Breast epithelium (tissue), 4 donors: ENCODE measurements around the gene CTDSPL. TPM values are rescaled to one million over a fixed set of nuclear protein-coding genes. Genes with fewer than 3 reads are reported as not detected.

Source experiments
- DNase-seq, 2 donors: peaks; one replicate each; pipeline ENCODE4 v3.0.0-alpha.2; 2019; ENCODE audit warnings: low spot score in 2 of 2
- H3K27ac ChIP-seq, 2 donors: fragments of 200-600 bp; sonication (generic) in 1 of 2; one replicate each; pipeline ENCODE4 v1.5.1; 2016 to 2019; ENCODE audit warnings: mild to moderate bottlenecking in 1 of 2
- H3K27me3 ChIP-seq, 2 donors: fragments of 200-600 bp; sonication (generic) in 1 of 2; one replicate each; pipeline versions ENCODE4 v1.5.1 to v1.6.0; 2017 to 2019; ENCODE audit warnings: control low read depth in 1 of 2, mild to moderate bottlenecking in 1 of 2
- H3K36me3 ChIP-seq: fragments of 200-600 bp; one replicate; pipeline ENCODE4 v1.5.1; 2019
- H3K4me1 ChIP-seq, 2 donors: fragments of 200-600 bp; sonication (generic); one replicate each; pipeline ENCODE4 v1.5.1; 2016 to 2019; ENCODE audit warnings: control low read depth in 1 of 2
- H3K4me3 ChIP-seq, 3 donors: fragments of 200-600 bp; sonication (generic); 1 replicate in 2 of 3; 2 replicates in 1 of 3; pipeline ENCODE4 v1.5.1; 2016 to 2019; ENCODE audit warnings: mild to moderate bottlenecking in 3 of 3, moderate library complexity in 2 of 3
- H3K9me3 ChIP-seq, 2 donors: fragments of 200-600 bp; sonication (generic) in 1 of 2; one replicate each; pipeline ENCODE4 v1.5.1; 2016 to 2019; ENCODE audit warnings: control low read depth in 1 of 2
- POLR2A ChIP-seq: fragments of 450-650 bp; IDR thresholded peaks from one replicate; pipeline ENCODE4 v1.6.1; 2016; ENCODE audit warnings: antibody characterized with exemption, mild to moderate bottlenecking, moderate library complexity
- POLR2AphosphoS5 ChIP-seq, 3 donors: sonication (generic); formaldehyde crosslinking; IDR thresholded peaks; one replicate each; pipeline ENCODE4 v1.6.1; 2017; ENCODE audit warnings: antibody characterized with exemption in 3 of 3
- intact Hi-C: fragments of 100-400 bp; cut with DNase I; formaldehyde crosslinking; loops from one replicate; pipeline ENCODE4 v1.15.1; 2023; ENCODE audit warnings: low total_unique reads
- total RNA-seq, 3 donors: library from RNA; depleted of rRNA; stranded (reverse); fragments of >200 nt; gene quantifications; one replicate each; pipeline ENCODE4 v1.1.0, GENCODE V29; 2016
- TF ChIP-seq, protein P1 (sequence below), 3 donors: fragments of 450-650 bp; IDR thresholded peaks; one replicate each; pipeline ENCODE4 v1.5.1; 2016 to 2017; ENCODE audit warnings: antibody characterized with exemption in 3 of 3, mild to moderate bottlenecking in 3 of 3, moderate library complexity in 3 of 3

CTDSPL gene
- total RNA-seq, 3 donors from 2014 or later: 40.0 to 80.8 (median 63.1) TPM

DNA sequence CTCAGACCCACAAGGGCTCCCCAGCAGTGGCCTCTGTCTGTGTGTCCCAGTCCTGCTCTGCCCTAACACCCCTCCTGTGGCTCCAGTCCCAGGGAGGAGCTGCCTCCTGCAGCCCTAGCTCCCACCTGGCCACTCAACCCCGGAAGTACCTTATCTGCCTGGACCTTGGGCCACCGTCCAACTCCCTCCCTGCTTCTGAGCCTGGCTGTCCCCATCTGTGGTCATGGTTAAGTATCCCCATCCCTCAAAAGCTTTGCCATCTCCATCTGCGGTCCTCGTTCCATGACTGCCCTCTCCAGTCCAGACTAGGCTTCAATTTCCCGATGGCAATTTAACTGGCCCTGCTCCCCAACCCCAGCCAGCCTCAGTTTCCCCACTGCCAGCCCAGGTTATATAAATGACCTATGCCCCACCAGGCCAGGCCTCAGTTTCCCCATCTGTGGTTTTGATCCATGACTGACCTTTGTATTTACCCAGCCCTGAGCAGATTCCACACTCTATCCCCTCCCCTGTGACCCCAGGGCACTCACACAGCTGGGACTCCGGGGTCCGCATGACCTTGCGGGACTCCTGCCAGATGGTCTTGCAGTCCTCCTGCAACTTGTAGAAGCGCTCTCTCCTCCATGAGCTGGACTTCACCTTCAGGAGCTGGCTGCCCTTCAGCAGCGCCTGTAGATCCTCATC is 158.1 kb downstream of the CTDSPL start:
- Histone ChIP-seq H3K4me3 (no peak overlapping the region), H3K4me1 (peaks cover 0 to 5% of the 10 kb centered on the region in 2 donors), H3K27me3 (no peaks in the 10 kb centered on the region), H3K27ac (no peak overlapping the region), H3K36me3 (peaks cover 18% of the 10 kb centered on the region), H3K9me3 (peaks cover 0 to 11% of the 10 kb centered on the region in 2 donors)
- peak in 1 of 2 donors; percentile 42 for DNase-seq
- TF ChIP-seq, protein P1, sequence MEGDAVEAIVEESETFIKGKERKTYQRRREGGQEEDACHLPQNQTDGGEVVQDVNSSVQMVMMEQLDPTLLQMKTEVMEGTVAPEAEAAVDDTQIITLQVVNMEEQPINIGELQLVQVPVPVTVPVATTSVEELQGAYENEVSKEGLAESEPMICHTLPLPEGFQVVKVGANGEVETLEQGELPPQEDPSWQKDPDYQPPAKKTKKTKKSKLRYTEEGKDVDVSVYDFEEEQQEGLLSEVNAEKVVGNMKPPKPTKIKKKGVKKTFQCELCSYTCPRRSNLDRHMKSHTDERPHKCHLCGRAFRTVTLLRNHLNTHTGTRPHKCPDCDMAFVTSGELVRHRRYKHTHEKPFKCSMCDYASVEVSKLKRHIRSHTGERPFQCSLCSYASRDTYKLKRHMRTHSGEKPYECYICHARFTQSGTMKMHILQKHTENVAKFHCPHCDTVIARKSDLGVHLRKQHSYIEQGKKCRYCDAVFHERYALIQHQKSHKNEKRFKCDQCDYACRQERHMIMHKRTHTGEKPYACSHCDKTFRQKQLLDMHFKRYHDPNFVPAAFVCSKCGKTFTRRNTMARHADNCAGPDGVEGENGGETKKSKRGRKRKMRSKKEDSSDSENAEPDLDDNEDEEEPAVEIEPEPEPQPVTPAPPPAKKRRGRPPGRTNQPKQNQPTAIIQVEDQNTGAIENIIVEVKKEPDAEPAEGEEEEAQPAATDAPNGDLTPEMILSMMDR (IDR thresholded peaks at IDR 0.05): no peak
- TF ChIP-seq POLR2A (no peak), POLR2AphosphoS5 (IDR thresholded peaks at IDR 0.05) (no peak)
- intact Hi-C loops: no loop called here

DNA sequence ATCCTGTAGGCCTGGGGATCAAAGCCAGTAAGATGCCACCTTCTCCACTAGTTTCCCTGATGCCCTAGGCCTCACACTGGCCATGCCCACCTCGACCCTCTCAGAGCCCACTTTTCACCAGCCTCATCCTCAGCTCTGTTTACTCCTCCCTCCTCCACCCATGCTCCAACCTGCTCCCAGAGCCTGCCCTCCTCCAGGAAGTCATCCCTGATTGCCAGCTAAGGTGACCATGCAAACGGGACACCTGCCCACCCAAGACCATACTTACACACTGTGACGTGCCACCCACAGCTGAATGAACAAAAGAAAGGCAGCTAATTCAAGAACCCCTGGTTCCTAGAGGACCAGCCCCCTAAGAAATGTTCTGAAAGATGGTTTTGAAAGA is 158.7 kb downstream of the CTDSPL start:
- no peak overlapping the region for H3K27ac ChIP-seq
- intact Hi-C loops: no loop called here
- DNase-seq: peak in 1 of 2 donors; percentile 37
- H3K27me3 ChIP-seq: no peaks in the 10 kb centered on the region
- TF ChIP-seq POLR2A (no peak), POLR2AphosphoS5 (IDR thresholded peaks at IDR 0.05) (no peak)
- TF ChIP-seq, protein P1 (IDR thresholded peaks at IDR 0.05): no peak
- peaks cover under 1 to 5% of the 10 kb centered on the region in 2 donors for H3K4me1 ChIP-seq
- H3K4me3 ChIP-seq: no peak overlapping the region
- peaks cover 13% of the 10 kb centered on the region for H3K36me3 ChIP-seq
- H3K9me3 ChIP-seq: peaks cover 0 to 11% of the 10 kb centered on the region in 2 donors

DNA sequence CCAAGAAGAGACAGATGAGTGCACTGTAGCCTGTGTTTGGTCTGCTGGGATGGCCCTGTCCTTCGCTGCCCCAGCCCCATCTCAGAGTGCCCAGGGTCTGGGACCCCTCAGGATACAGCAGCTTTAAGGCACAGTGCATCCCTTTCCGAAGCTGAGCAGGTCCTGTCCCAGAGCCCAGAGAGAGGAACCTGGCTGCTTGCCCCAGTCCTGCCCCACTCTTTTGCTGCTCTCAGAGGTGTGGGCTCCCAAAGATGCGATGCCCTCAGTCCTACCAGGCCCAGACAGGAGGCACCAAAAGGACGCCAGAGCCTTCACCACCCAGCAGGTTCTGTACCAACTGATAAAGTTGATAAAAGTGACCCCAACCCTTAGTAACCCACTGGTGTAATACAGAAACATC is 159.5 kb downstream of the CTDSPL start:
- Histone ChIP-seq H3K27ac (no peak overlapping the region), H3K4me3 (no peak overlapping the region), H3K9me3 (peaks cover 0 to 8% of the 10 kb centered on the region in 2 donors), H3K27me3 (no peaks in the 10 kb centered on the region), H3K4me1 (peaks cover 5 to 9% of the 10 kb centered on the region in 2 donors), H3K36me3 (peaks cover 11% of the 10 kb centered on the region)
- peak in 1 of 2 donors; percentile 34 for DNase-seq
- intact Hi-C loops: no loop called here
- TF ChIP-seq, protein P1 (IDR thresholded peaks at IDR 0.05): no peak
- no peak for TF ChIP-seq POLR2AphosphoS5 (IDR thresholded peaks at IDR 0.05)
- no peak for TF ChIP-seq POLR2A

DNA sequence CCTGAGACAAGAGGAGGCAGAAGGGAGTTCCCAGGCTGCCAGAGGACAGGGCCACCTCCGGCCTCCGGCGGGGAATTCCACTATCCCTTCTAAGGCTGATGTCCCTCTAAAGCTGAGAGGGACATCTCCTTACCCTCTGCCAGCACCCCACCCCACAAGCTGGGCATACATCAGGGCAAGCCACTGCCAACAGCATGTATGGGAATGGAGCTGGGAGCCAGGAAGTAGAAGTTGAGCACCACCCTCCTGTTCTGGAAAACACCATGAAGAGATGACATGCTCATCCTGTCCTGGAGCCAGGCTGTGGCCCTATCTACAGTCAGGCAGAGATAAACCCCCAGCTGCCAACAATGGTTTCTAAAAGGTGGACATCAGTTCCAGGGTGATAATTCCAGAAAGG is 160.6 kb downstream of the CTDSPL start:
- intact Hi-C loops: no loop called here
- H3K4me3 ChIP-seq: no peak overlapping the region
- peaks cover 5 to 13% of the 10 kb centered on the region in 2 donors for H3K4me1 ChIP-seq
- no peaks in the 10 kb centered on the region for H3K9me3 ChIP-seq
- peaks cover 4% of the 10 kb centered on the region for H3K36me3 ChIP-seq
- H3K27me3 ChIP-seq: no peaks in the 10 kb centered on the region
- TF ChIP-seq, protein P1 (IDR thresholded peaks at IDR 0.05): no peak
- TF ChIP-seq POLR2A (no peak), POLR2AphosphoS5 (IDR thresholded peaks at IDR 0.05) (no peak)
- no peak for DNase-seq
- H3K27ac ChIP-seq: peak overlapping the region in 1 of 2 donors; percentile 25

DNA sequence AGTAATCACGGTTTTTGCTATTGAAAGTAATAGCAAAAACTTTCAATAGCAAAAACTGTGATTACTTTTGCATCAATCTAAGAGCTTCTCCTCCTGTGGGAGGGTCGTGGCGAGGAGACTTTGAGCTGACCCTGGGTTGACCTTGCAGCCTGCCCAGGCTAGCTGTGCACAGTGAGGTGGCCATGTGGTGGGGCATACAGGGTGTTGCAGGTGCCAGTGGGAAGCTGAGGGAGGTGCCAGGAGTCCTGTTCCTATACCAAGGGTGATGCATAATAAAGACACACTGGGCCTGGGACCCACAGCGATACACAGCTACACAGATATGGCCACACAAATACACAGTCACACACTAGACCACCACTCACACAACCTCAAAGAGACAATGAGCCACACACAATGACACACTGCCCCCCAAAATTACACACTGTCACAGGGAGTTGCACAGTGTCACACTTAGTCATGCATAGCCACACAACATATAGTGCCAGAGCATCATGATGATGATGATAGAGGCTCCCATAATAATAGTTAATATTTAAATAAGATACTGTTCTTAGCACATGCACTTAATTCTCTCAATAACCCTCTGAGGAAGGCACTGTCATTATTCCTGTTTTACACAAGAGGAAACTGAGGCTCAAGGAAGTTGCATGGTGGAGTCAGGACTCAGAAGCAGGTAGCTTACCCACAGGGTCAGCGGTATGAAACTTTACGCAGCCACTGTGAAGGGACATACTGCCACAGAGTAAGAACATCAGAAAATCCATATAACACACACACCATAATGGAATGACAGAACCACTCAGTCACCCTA is 161.4 kb downstream of the CTDSPL start:
- DNase-seq: no peak
- Histone ChIP-seq H3K27me3 (no peaks in the 10 kb centered on the region), H3K4me3 (peak overlapping the region in 1 of 3 donors; percentile 80), H3K9me3 (no peaks in the 10 kb centered on the region), H3K4me1 (peaks cover 5 to 13% of the 10 kb centered on the region in 2 donors), H3K36me3 (no peaks in the 10 kb centered on the region), H3K27ac (peak overlapping the region in 1 of 2 donors; percentile 98)
- TF ChIP-seq, protein P1 (IDR thresholded peaks at IDR 0.05): no peak
- TF ChIP-seq POLR2AphosphoS5 (IDR thresholded peaks at IDR 0.05): no peak
- no peak for TF ChIP-seq POLR2A
- intact Hi-C loops: no loop called here
